ENCODE measurements around the gene GYPB. TPM values are rescaled to one million over a fixed set of nuclear protein-coding genes. Genes with fewer than 3 reads are reported as not detected.
"Not testable (repeated sequence)": the region's sequence is repeated elsewhere in the genome, so short reads cannot be mapped to it uniquely, and the experiment has no call there.

GYPB gene
- total RNA-seq, 1 donor from 2014 or later: not detected

GRCh38 chr4:144006200-144006803 lies 12.9 kb downstream of the GYPB start:
- H3K9me3 ChIP-seq; intact Hi-C loops (cut with DNase I): not testable (repeated sequence)

GRCh38 chr4:144005558-144005953 lies 13.6 kb downstream of the GYPB start:
- H3K36me3 ChIP-seq; intact Hi-C loops (cut with DNase I); H3K27ac ChIP-seq; H3K4me3 ChIP-seq; H3K27me3 ChIP-seq; H3K9me3 ChIP-seq; H3K4me1 ChIP-seq; DNase-seq (ENCODE audit: extremely low spot score in 2 of 2): not testable (repeated sequence)

More at GRCh38 chr4:144006200-144006803, 12.9 kb downstream of the GYPB start:
- H3K4me1 ChIP-seq; DNase-seq (ENCODE audit: extremely low spot score in 2 of 2); H3K27me3 ChIP-seq; H3K36me3 ChIP-seq; H3K27ac ChIP-seq; H3K4me3 ChIP-seq: not testable (repeated sequence)

GRCh38 chr4:144004868-144005557 lies 14.2 kb downstream of the GYPB start:
- H3K9me3 ChIP-seq; DNase-seq (ENCODE audit: extremely low spot score in 2 of 2); H3K4me3 ChIP-seq; intact Hi-C loops (cut with DNase I); H3K36me3 ChIP-seq; H3K27me3 ChIP-seq; H3K27ac ChIP-seq; H3K4me1 ChIP-seq: not testable (repeated sequence)

GRCh38 chr4:144003890-144004265 lies 15.3 kb downstream of the GYPB start:
- H3K27me3 ChIP-seq; H3K27ac ChIP-seq; DNase-seq (ENCODE audit: extremely low spot score in 2 of 2); H3K4me3 ChIP-seq; H3K36me3 ChIP-seq; H3K4me1 ChIP-seq; intact Hi-C loops (cut with DNase I); H3K9me3 ChIP-seq: not testable (repeated sequence)

- H3K4me3 ChIP-seq; H3K4me1 ChIP-seq; H3K27ac ChIP-seq; intact Hi-C loops (cut with DNase I); H3K9me3 ChIP-seq; DNase-seq (ENCODE audit: extremely low spot score in 2 of 2); H3K27me3 ChIP-seq; H3K36me3 ChIP-seq: not testable (repeated sequence)
Observed at GRCh38 chr4:144003205-144003889, 15.8 kb downstream of the GYPB start.

- intact Hi-C loops (cut with DNase I); H3K27ac ChIP-seq; H3K4me1 ChIP-seq; H3K36me3 ChIP-seq; H3K27me3 ChIP-seq; H3K4me3 ChIP-seq; H3K9me3 ChIP-seq; DNase-seq (ENCODE audit: extremely low spot score in 2 of 2): not testable (repeated sequence)
Observed at GRCh38 chr4:144000331-144000995, 18.7 kb downstream of the GYPB start.

- intact Hi-C loops (cut with DNase I); H3K4me1 ChIP-seq; H3K4me3 ChIP-seq; H3K27me3 ChIP-seq; DNase-seq (ENCODE audit: extremely low spot score in 2 of 2); H3K36me3 ChIP-seq; H3K9me3 ChIP-seq; H3K27ac ChIP-seq: not testable (repeated sequence)
Observed at GRCh38 chr4:143996193-143996592, 23.0 kb downstream of the GYPB start.

GRCh38 chr4:143991761-143992160 lies 27.4 kb downstream of the GYPB start:
- H3K27ac ChIP-seq; H3K27me3 ChIP-seq; H3K4me1 ChIP-seq; H3K4me3 ChIP-seq; intact Hi-C loops (cut with DNase I); H3K9me3 ChIP-seq; H3K36me3 ChIP-seq; DNase-seq (ENCODE audit: extremely low spot score in 2 of 2): not testable (repeated sequence)

- intact Hi-C loops (cut with DNase I); DNase-seq (ENCODE audit: extremely low spot score in 2 of 2); H3K36me3 ChIP-seq; H3K27ac ChIP-seq; H3K4me1 ChIP-seq; H3K27me3 ChIP-seq; H3K9me3 ChIP-seq; H3K4me3 ChIP-seq: not testable (repeated sequence)
Observed at GRCh38 chr4:143990717-143991116, 28.5 kb downstream of the GYPB start.
